B cell (primary cell): ENCODE measurements around the gene SALL3. TPM values are rescaled to one million over a fixed set of nuclear protein-coding genes. Genes with fewer than 3 reads are reported as not detected.
A peak's percentile ranks its signal among the peaks of the same experiment; 100 is the strongest.

Experiments
- ATAC-seq: fragments of 200-7000 bp; cut with Tn5 transposase; one replicate; pipeline ENCODE4 v1.10.0; 2021; ENCODE audit warnings: low read depth, mild to moderate bottlenecking, moderate number of reproducible peaks, moderate library complexity
- CTCF ChIA-PET: fragments of 350-600 bp; sonication (Branson Sonifier 250); formaldehyde crosslinking; loops from one replicate; lab custom pipeline; 2021; ENCODE audit warnings: antibody characterized with exemption, inconsistent platforms; lab: Charles Lee
- POLR2A ChIA-PET: fragments of 350-600 bp; sonication (Branson Sonifier 250); formaldehyde crosslinking; loops from one replicate; lab custom pipeline; 2021; ENCODE audit warnings: antibody characterized with exemption; lab: Charles Lee
- DNase-seq: peaks from one replicate; pipeline ENCODE4 v3.0.0; 2013
- H2AFZ ChIP-seq: 2 replicates; pipeline ENCODE4 v1.6.1; 2012; ENCODE audit warnings: mild to moderate bottlenecking, low read depth, low read length; ENCODE audit not compliant: insufficient read depth, poor library complexity, severe bottlenecking
- H3K27ac ChIP-seq, 2 donors: 1 replicate in 1 of 2; 2 replicates in 1 of 2; pipeline ENCODE4 v1.5.1; 2012 to 2013; ENCODE audit warnings: low read length in 2 of 2, mild to moderate bottlenecking in 2 of 2, moderate library complexity in 1 of 2
- H3K27me3 ChIP-seq, 4 experiments: fragments of 200-600 bp in 1 of 4; sonication (generic) in 1 of 4; replicated peaks in 1 of 4; 1 replicate in 2 of 4; 2 replicates in 2 of 4; pipeline versions ENCODE4 v1.6.1 to v1.7.0; 2013 to 2016; ENCODE audit warnings: low read length in 3 of 4, mild to moderate bottlenecking in 2 of 4, mixed read lengths in 1 of 4, moderate library complexity in 1 of 4; ENCODE audit not compliant: insufficient read depth in 4 of 4, control insufficient read depth in 3 of 4; ENCODE audit errors: control extremely low read depth in 1 of 4
- H3K36me3 ChIP-seq, 2 experiments: replicated peaks in 1 of 2; 1 replicate in 1 of 2; 2 replicates in 1 of 2; pipeline versions ENCODE4 v1.6.1 to v1.7.1; 2013; ENCODE audit warnings: low read length in 1 of 2; ENCODE audit not compliant: insufficient read depth in 2 of 2, control insufficient read depth in 1 of 2; ENCODE audit errors: control extremely low read depth in 1 of 2, extremely low read depth in 1 of 2
- H3K4me1 ChIP-seq, 2 donors: fragments of 200-600 bp in 1 of 2; sonication (generic) in 1 of 2; 1 replicate in 1 of 2; 2 replicates in 1 of 2; pipeline versions ENCODE4 v1.5.1 to v1.6.1; 2013 to 2017; ENCODE audit warnings: low read length in 2 of 2; ENCODE audit not compliant: control insufficient read depth in 2 of 2, insufficient read depth in 2 of 2
- H3K4me2 ChIP-seq: replicated peaks from 2 replicates; pipeline ENCODE3; 2012; ENCODE audit warnings: mild to moderate bottlenecking, low read depth, low read length; ENCODE audit not compliant: poor library complexity, severe bottlenecking
- H3K4me3 ChIP-seq, 5 experiments: fragments of 200-600 bp in 1 of 5; sonication (generic) in 1 of 5; 1 replicate in 3 of 5; 2 replicates in 2 of 5; pipeline versions ENCODE4 v1.5.1 to v1.7.0; 2011 to 2016; ENCODE audit warnings: low read length in 4 of 5, mild to moderate bottlenecking in 4 of 5, low read depth in 2 of 5, control low read depth in 1 of 5, moderate library complexity in 1 of 5; ENCODE audit not compliant: insufficient read depth in 1 of 5; ENCODE audit errors: control extremely low read depth in 1 of 5, extremely low read depth in 1 of 5
- H3K79me2 ChIP-seq: fragments of 200-600 bp; sonication (generic); one replicate; pipeline ENCODE4 v1.6.0; 2016; ENCODE audit warnings: low read length; ENCODE audit not compliant: control insufficient read depth, insufficient read depth
- H3K9ac ChIP-seq: fragments of 200-600 bp; sonication (generic); 2 replicates; pipeline ENCODE4 v1.6.1; 2017; ENCODE audit warnings: mild to moderate bottlenecking, low read length, moderate library complexity
- H3K9me3 ChIP-seq, 3 donors: one replicate each; pipeline versions ENCODE4 v1.6.1 to v1.7.1; 2013; ENCODE audit warnings: low read length in 2 of 3; ENCODE audit not compliant: control insufficient read depth in 2 of 3, insufficient read depth in 1 of 3; ENCODE audit errors: control extremely low read depth in 1 of 3
- H4K20me1 ChIP-seq: 2 replicates; pipeline ENCODE4 v1.6.0; 2012; ENCODE audit warnings: mild to moderate bottlenecking, low read length; ENCODE audit not compliant: insufficient read depth, control insufficient read depth, poor library complexity, severe bottlenecking
- H3K27ac Mint-ChIP-seq: one replicate; pipeline ENCODE4 v1.8.0; 2021; ENCODE audit warnings: mixed read lengths
- H3K27me3 Mint-ChIP-seq: one replicate; pipeline ENCODE4 v1.8.0; 2021; ENCODE audit warnings: mixed read lengths
- H3K4me1 Mint-ChIP-seq: one replicate; pipeline ENCODE4 v1.8.0; 2021; ENCODE audit warnings: mixed read lengths
- H3K4me3 Mint-ChIP-seq: one replicate; pipeline ENCODE4 v1.8.0; 2021; ENCODE audit warnings: mixed read lengths
- H3K9me3 Mint-ChIP-seq: one replicate; pipeline ENCODE4 v1.8.0; 2022; ENCODE audit warnings: mixed read lengths; ENCODE audit not compliant: insufficient read depth
- CTCF ChIP-seq: fragments of 200-600 bp; IDR thresholded peaks from one replicate; pipeline ENCODE4 v1.8.0; 2022; ENCODE audit warnings: antibody characterized with exemption, mild to moderate bottlenecking
- EZH2 ChIP-seq: IDR thresholded peaks from 2 replicates; pipeline ENCODE4 v1.6.1; 2012; ENCODE audit warnings: borderline replicate concordance, low read depth, mild to moderate bottlenecking, moderate library complexity, low read length; ENCODE audit not compliant: insufficient read depth, poor library complexity, severe bottlenecking
- WGBS: methylation state at CpG from one replicate; pipeline ENCODE4 v1.1.5; 2013; ENCODE audit warnings: missing lambda C conversion rate; ENCODE audit not compliant: insufficient coverage; 5-methylcytosine and 5-hydroxymethylcytosine counted together
- intact Hi-C: fragments of 100-400 bp; cut with micrococcal nuclease; formaldehyde crosslinking; loops from one replicate; pipeline ENCODE4 v1.10.0; 2022
- polyA plus RNA-seq: library from polyadenylated mRNA; depleted of rRNA; stranded (reverse); fragments of >200 nt; gene quantifications from 2 replicates; pipeline ENCODE4 v1.2.3, GENCODE V29; 2012
- total RNA-seq, 2 donors: library from RNA; stranded (reverse); fragments of 120-200 nt in 1 of 2; gene quantifications; 1 replicate in 1 of 2; 2 replicates in 1 of 2; pipeline versions ENCODE4 v1.2.3 to v1.2.4, GENCODE V29; 2013 to 2022

Gene SALL3
- total and polyA plus RNA-seq, 2 donors (not counting 1 experiment from before 2014, with no cell fraction given), result not detected

- Histone ChIP-seq H3K9me3 (peaks cover 0 to 7% (median 2%) of the 10 kb centered on the region in 3 donors), H4K20me1 (no peaks in the 10 kb centered on the region), H3K4me2 (no peak overlapping the region), H3K27ac (no peak overlapping the region), H3K36me3 (no peaks in the 10 kb centered on the region), H3K4me3 (no peak overlapping the region), H3K9ac (no peak overlapping the region), H3K79me2 (no peaks in the 10 kb centered on the region), H3K27me3 (peaks cover 0 to 40% (median 23%) of the 10 kb centered on the region in 4 experiments), H3K4me1 (peaks cover 4 to 8% of the 10 kb centered on the region in 2 donors), H2AFZ (no peak overlapping the region)
- ATAC-seq (no peak), DNase-seq (peak; percentile 33)
- WGBS, result 46% methylated on average over 20 of the region's 30 CpGs
- Mint-ChIP-seq H3K27me3 (peaks cover 68% of the 10 kb centered on the region), H3K4me1 (peaks cover 5% of the 10 kb centered on the region), H3K4me3 (no peak overlapping the region), H3K9me3 (no peaks in the 10 kb centered on the region), H3K27ac (no peak overlapping the region)
- ChIA-PET CTCF (no interaction called here), POLR2A (no interaction called here)
- TF ChIP-seq CTCF, result no peak
- no peak for TF ChIP-seq EZH2
- intact Hi-C loops, result loop anchor here (2.0 kb wide), 1 partner anchor 262 kb away; no protein-coding TSS in a partner anchor
Measured at GRCh38 chr18:78984941-78985784, 5.5 kb downstream of the SALL3 start.

GRCh38 chr18:78986018-78986481, 6.4 kb downstream of the SALL3 start:
- TF ChIP-seq EZH2 (no peak), CTCF (no peak)
- peaks cover 0 to 8% of the 10 kb centered on the region in 2 donors for H3K4me1 ChIP-seq
- H3K27me3 ChIP-seq, result peaks cover 0 to 40% (median 20%) of the 10 kb centered on the region in 4 experiments
- H3K4me2 ChIP-seq, result no peak overlapping the region
- WGBS, result 14% methylated on average over 17 of the region's 20 CpGs
- ChIA-PET CTCF (no interaction called here), POLR2A (no interaction called here)
- Mint-ChIP-seq H3K4me1 (peaks cover 5% of the 10 kb centered on the region), H3K27ac (no peak overlapping the region), H3K27me3 (peaks cover 72% of the 10 kb centered on the region), H3K4me3 (no peak overlapping the region), H3K9me3 (no peaks in the 10 kb centered on the region)
- intact Hi-C loops, result no loop called here
- H3K79me2 ChIP-seq, result no peaks in the 10 kb centered on the region
- peaks cover 0 to 4% (median 2%) of the 10 kb centered on the region in 3 donors for H3K9me3 ChIP-seq
- DNase-seq, result no peak
- no peak overlapping the region for H3K27ac ChIP-seq
- no peak for ATAC-seq
- H3K9ac ChIP-seq, result no peak overlapping the region
- H3K4me3 ChIP-seq, result no peak overlapping the region
- no peak overlapping the region for H2AFZ ChIP-seq
- H3K36me3 ChIP-seq, result no peaks in the 10 kb centered on the region
- no peaks in the 10 kb centered on the region for H4K20me1 ChIP-seq
